HepG2 (cell line): Measurements from ENCODE around the gene RIMBP2. TPM values are rescaled to one million over a fixed set of nuclear protein-coding genes. Genes with fewer than 3 reads are reported as not detected.

Experiments used
- ATAC-seq: fragments of 200-7000 bp; cut with Tn5 transposase; 3 replicates; pipeline ENCODE4 v1.9.1; 2020; ENCODE audit warnings: mild to moderate bottlenecking, moderate library complexity
- BruUV-seq: library from RNA; stranded (reverse); fragments of 400-500 nt; replicated peaks from 2 replicates; lab custom pipeline; 2021; lab: Mats Ljungman, UMichigan
- CTCF ChIA-PET: fragments of 300-600 bp; formaldehyde crosslinking; extraction: SDS; loops from one replicate; lab custom pipeline; 2021; ENCODE audit warnings: low total read pairs, inconsistent platforms, low intra/inter-chr PET ratio; lab: Yijun Ruan, JAX
- POLR2A ChIA-PET: fragments of 350-600 bp; sonication (Branson Sonifier 250); formaldehyde crosslinking; loops from one replicate; lab custom pipeline; 2020; ENCODE audit warnings: antibody characterized with exemption, inconsistent platforms; lab: Yijun Ruan, JAX
- DNase-seq: peaks from one replicate; pipeline ENCODE4 v3.0.0-alpha.2; 2015; ENCODE audit warnings: low spot score
- FAIRE-seq: peaks from 3 replicates; lab custom pipeline; 2011; peaks lifted over from hg19 to GRCh38; lab: Jason Lieb, UNC
- H2AFZ ChIP-seq: one replicate; pipeline ENCODE4 v1.6.1; 2011; ENCODE audit warnings: low read length, inconsistent platforms
- H3K27ac ChIP-seq: fragments of 300-600 bp; 3 replicates; pipeline ENCODE4 v1.8.0; 2011; ENCODE audit warnings: mixed run types, mild to moderate bottlenecking, mixed read lengths, low read length, inconsistent platforms; ENCODE audit not compliant: insufficient read depth; ENCODE audit errors: extremely low read length
- H3K27me3 ChIP-seq, 2 experiments: fragments of 200-600 bp in 1 of 2; 2 replicates in 1 of 2; 3 replicates in 1 of 2; pipeline versions ENCODE4 v1.6.0 to v1.8.0; 2011; ENCODE audit warnings: low read length in 2 of 2, mild to moderate bottlenecking in 2 of 2, moderate library complexity in 2 of 2, inconsistent platforms in 1 of 2; ENCODE audit not compliant: insufficient read depth in 2 of 2, control insufficient read depth in 1 of 2
- H3K36me3 ChIP-seq, 2 experiments: fragments of 200-600 bp in 1 of 2; replicated peaks in 1 of 2; 2 replicates in 1 of 2; 3 replicates in 1 of 2; pipeline versions ENCODE4 v1.5.1 to v1.8.0; 2011; ENCODE audit warnings: low read length in 2 of 2, inconsistent platforms in 1 of 2; ENCODE audit not compliant: insufficient read depth in 2 of 2, control insufficient read depth in 1 of 2
- H3K4me1 ChIP-seq: 2 replicates; pipeline ENCODE4 v1.5.1; 2012; ENCODE audit warnings: low read length, inconsistent platforms; ENCODE audit not compliant: insufficient read depth
- H3K4me2 ChIP-seq: 2 replicates; pipeline ENCODE4 v1.6.0; 2011; ENCODE audit warnings: low read depth, low read length, inconsistent platforms
- H3K4me3 ChIP-seq, 3 experiments: fragments of 200-600 bp in 1 of 3; sonication (generic), shearing (Covaris generic) in 1 of 3; replicated peaks in 1 of 3; 2 replicates each; pipeline ENCODE4 v1.5.1; 2011 to 2016; ENCODE audit warnings: low read length in 3 of 3, inconsistent platforms in 2 of 3, low read depth in 2 of 3, mild to moderate bottlenecking in 2 of 3, control low read depth in 1 of 3, mixed read lengths in 1 of 3; ENCODE audit not compliant: insufficient read depth in 1 of 3
- H3K79me2 ChIP-seq: one replicate; pipeline ENCODE4 v1.6.1; 2011; ENCODE audit warnings: low read length, inconsistent platforms; ENCODE audit not compliant: insufficient read depth
- H3K9ac ChIP-seq: 2 replicates; pipeline ENCODE4 v1.6.0; 2011; ENCODE audit warnings: mild to moderate bottlenecking, low read depth, low read length, inconsistent platforms; ENCODE audit not compliant: insufficient read depth
- H3K9me3 ChIP-seq: 2 replicates; pipeline ENCODE4 v1.5.1; 2012; ENCODE audit warnings: mild to moderate bottlenecking, low read length
- H4K20me1 ChIP-seq: 2 replicates; pipeline ENCODE4 v1.6.0; 2011; ENCODE audit warnings: inconsistent platforms, mild to moderate bottlenecking, low read length, moderate library complexity; ENCODE audit not compliant: insufficient read depth
- JUNB ChIP-seq: sonication (generic); formaldehyde crosslinking; IDR thresholded peaks from 2 replicates; pipeline ENCODE4 v1.8.0; 2022; ENCODE audit warnings: missing genetic modification reagents, mild to moderate bottlenecking, borderline replicate concordance
- MAFK ChIP-seq, 2 experiments: IDR thresholded peaks in 1 of 2; conservative IDR thresholded peaks in 1 of 2; 2 replicates each; pipeline ENCODE4 v1.6.1; 2011; ENCODE audit warnings: improper control_type of control experiment in 2 of 2, low read length in 2 of 2
- MED13 ChIP-seq: sonication (generic); formaldehyde crosslinking; IDR thresholded peaks from 2 replicates; pipeline ENCODE4 v1.5.0; 2020; ENCODE audit warnings: missing genetic modification reagents
- PHF5A ChIP-seq: IDR thresholded peaks from one replicate; pipeline ENCODE4 v1.6.1; 2018; ENCODE audit warnings: low read depth, missing genetic modification reagents; ENCODE audit not compliant: unreplicated experiment
- REXO4 ChIP-seq: sonication (generic); formaldehyde crosslinking; IDR thresholded peaks from 2 replicates; pipeline ENCODE4 v1.8.0; 2022; ENCODE audit warnings: missing genetic modification reagents, mild to moderate bottlenecking, borderline replicate concordance
- STAT6 ChIP-seq: sonication (generic); formaldehyde crosslinking; IDR thresholded peaks from 2 replicates; pipeline ENCODE4 v1.4.0; 2020; ENCODE audit warnings: missing genetic modification reagents, mild to moderate bottlenecking, borderline replicate concordance
- TCF7L2 ChIP-seq: IDR thresholded peaks from 2 replicates; pipeline ENCODE4 v1.6.1; 2011; ENCODE audit warnings: mild to moderate bottlenecking, low read depth, low read length, moderate library complexity
- ZNF737 ChIP-seq: sonication (generic); formaldehyde crosslinking; IDR thresholded peaks from 2 replicates; pipeline ENCODE4 v1.5.0; 2020; ENCODE audit warnings: missing genetic modification reagents, mild to moderate bottlenecking, borderline replicate concordance
- ZNF800 ChIP-seq: sonication (generic); formaldehyde crosslinking; IDR thresholded peaks from 2 replicates; pipeline ENCODE4 v1.4.0; 2020; ENCODE audit warnings: missing genetic modification reagents
- WGBS: methylation state at CpG from one replicate; pipeline ENCODE4 v1.1.6; 2017; ENCODE audit warnings: low lambda C conversion rate; 5-methylcytosine and 5-hydroxymethylcytosine counted together
- in situ Hi-C: cut with HindIII; loops from 2 replicates; pipeline ENCODE4 v1.10.0; 2017; ENCODE audit warnings: low pct_unique_long_range_greater_than_20kb; ENCODE audit not compliant: extremely low pct_ligation_motif_present
- intact Hi-C: fragments of 100-400 bp; cut with micrococcal nuclease; formaldehyde crosslinking; loops from one replicate; pipeline ENCODE4 v1.10.0; 2022; ENCODE audit not compliant: unreplicated experiment
- polyA plus RNA-seq, 8 experiments: library from polyadenylated mRNA; depleted of rRNA in 3 of 8; stranded (reverse) in 7 of 8; unstranded in 1 of 8; fragments of >200 nt; fragmentation: Illumina TruSeq in 4 of 8; extraction: Trizol in 4 of 8; gene quantifications; 2 replicates each; pipeline versions ENCODE4 v1.2.1 to v1.2.3, GENCODE V29; 2011 to 2016; ENCODE audit warnings: low read depth in 4 of 8, missing spikeins in 1 of 8, mixed read lengths in 1 of 8; ENCODE audit not compliant: insufficient read depth in 1 of 8
- total RNA-seq, 5 experiments: library from RNA; depleted of rRNA; stranded (reverse); fragments of >200 nt; fragmentation: Illumina TruSeq; extraction: Trizol; gene quantifications; 2 replicates each; pipeline ENCODE4 v1.2.3, GENCODE V29; 2016; ENCODE audit warnings: low read depth in 1 of 5
- TF ChIP-seq, protein P1 (sequence below): sonication (generic); formaldehyde crosslinking; conservative IDR thresholded peaks from 2 replicates; pipeline ENCODE4 v1.5.0; 2020; ENCODE audit warnings: missing genetic modification reagents
- TF ChIP-seq, protein P2 (sequence below): sonication (generic); formaldehyde crosslinking; IDR thresholded peaks from 2 replicates; pipeline ENCODE4 v1.9.0; 2021; ENCODE audit warnings: missing genetic modification reagents, borderline replicate concordance

RIMBP2 gene
- total and polyA plus RNA-seq, 2 of the 13 experiments (the other 11 are each of a cell fraction or from before 2014, with no cell fraction given) = 0.03 TPM; not detected in 1

DNA sequence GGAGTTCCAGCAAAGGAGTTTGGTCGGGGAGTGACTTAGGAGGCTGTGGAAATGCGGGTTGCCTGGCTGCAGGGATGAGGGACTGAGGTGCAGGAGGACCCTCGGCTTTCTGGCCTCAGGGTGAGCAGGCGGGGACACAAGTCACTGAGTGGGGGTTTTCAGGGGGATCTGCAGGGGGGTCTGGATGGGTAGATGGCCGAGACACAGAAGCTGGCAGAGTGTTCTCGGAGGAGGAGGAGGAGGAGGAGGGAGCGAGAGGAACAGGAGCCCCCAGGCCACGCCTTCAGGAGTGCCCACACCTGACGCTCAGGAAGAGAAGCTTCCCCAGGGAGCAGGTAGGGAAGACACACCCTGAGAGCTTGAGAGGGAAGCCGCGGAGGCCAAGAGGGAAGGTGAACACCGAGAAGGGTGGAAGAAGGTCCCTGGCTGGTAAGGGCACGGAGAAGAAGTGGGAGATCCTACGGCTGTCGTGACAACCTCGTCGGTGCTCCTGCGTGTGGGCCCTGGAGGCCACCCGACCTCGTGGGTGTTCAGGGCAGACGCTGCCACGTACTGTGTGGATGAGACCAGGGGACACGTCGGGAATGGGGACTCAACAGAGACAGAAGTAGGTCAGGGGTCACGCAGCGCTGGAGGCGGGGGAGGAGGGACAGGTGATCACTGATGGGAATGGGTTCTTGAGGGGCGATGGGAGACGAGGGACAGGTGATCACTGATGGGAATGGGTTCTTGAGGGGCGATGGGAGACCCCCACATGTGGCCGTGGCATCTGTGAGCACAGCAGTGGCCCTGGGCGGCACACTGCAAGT lies 269.0 kb downstream of the RIMBP2 start (continued):
- no peak for TF ChIP-seq ZNF800
- no peak for TF ChIP-seq MED13 (CRISPR knock-in tag)
- no peak for TF ChIP-seq REXO4 (CRISPR knock-in tag)

GRCh38 chr12:130444986-130445385 lies 271.1 kb downstream of the RIMBP2 start:
- Histone ChIP-seq H2AFZ (no peak overlapping the region), H3K79me2 (no peaks in the 10 kb centered on the region), H3K4me2 (no peak overlapping the region), H3K4me3 (no peak overlapping the region), H3K9ac (no peak overlapping the region), H3K36me3 (no peaks in the 10 kb centered on the region), H3K9me3 (no peaks in the 10 kb centered on the region), H3K27me3 (peaks cover 6 to 33% of the 10 kb centered on the region in 2 experiments; a peak in 3 of 5 replicates), H3K27ac (no peak overlapping the region)
- ChIA-PET POLR2A (no interaction called here), CTCF (no interaction called here)
- intact Hi-C loops (no loop called here), in situ Hi-C loops (no loop called here)
- WGBS = 32% methylated on average over 8 of the region's 16 CpGs
- no peak for DNase-seq
- no peak for ATAC-seq
- no TSS peak for BruUV-seq
- no peak for FAIRE-seq
- TF ChIP-seq JUNB = no peak
- no peak for TF ChIP-seq STAT6 (CRISPR knock-in tag)
- no peak for TF ChIP-seq PHF5A (CRISPR knock-in tag)
- TF ChIP-seq ZNF737 (CRISPR knock-in tag) = no peak
- TF ChIP-seq, protein P1, sequence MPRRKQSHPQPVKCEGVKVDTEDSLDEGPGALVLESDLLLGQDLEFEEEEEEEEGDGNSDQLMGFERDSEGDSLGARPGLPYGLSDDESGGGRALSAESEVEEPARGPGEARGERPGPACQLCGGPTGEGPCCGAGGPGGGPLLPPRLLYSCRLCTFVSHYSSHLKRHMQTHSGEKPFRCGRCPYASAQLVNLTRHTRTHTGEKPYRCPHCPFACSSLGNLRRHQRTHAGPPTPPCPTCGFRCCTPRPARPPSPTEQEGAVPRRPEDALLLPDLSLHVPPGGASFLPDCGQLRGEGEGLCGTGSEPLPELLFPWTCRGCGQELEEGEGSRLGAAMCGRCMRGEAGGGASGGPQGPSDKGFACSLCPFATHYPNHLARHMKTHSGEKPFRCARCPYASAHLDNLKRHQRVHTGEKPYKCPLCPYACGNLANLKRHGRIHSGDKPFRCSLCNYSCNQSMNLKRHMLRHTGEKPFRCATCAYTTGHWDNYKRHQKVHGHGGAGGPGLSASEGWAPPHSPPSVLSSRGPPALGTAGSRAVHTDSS (CRISPR knock-in tag) = no peak
- TF ChIP-seq, protein P2, sequence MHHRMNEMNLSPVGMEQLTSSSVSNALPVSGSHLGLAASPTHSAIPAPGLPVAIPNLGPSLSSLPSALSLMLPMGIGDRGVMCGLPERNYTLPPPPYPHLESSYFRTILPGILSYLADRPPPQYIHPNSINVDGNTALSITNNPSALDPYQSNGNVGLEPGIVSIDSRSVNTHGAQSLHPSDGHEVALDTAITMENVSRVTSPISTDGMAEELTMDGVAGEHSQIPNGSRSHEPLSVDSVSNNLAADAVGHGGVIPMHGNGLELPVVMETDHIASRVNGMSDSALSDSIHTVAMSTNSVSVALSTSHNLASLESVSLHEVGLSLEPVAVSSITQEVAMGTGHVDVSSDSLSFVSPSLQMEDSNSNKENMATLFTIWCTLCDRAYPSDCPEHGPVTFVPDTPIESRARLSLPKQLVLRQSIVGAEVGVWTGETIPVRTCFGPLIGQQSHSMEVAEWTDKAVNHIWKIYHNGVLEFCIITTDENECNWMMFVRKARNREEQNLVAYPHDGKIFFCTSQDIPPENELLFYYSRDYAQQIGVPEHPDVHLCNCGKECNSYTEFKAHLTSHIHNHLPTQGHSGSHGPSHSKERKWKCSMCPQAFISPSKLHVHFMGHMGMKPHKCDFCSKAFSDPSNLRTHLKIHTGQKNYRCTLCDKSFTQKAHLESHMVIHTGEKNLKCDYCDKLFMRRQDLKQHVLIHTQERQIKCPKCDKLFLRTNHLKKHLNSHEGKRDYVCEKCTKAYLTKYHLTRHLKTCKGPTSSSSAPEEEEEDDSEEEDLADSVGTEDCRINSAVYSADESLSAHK = no peak
- TF ChIP-seq TCF7L2 = no peak
- no peak for TF ChIP-seq MAFK (conservative IDR thresholded peaks at IDR 0.05 in 1 of 2, IDR thresholded peaks at IDR 0.05 in 1 of 2; ENCODE audit: low read length in 2 of 2)
- TF ChIP-seq, all 625 proteins: peak for 0
- Histone ChIP-seq H4K20me1 (no peaks in the 10 kb centered on the region), H3K4me1 (no peaks in the 10 kb centered on the region)
